Sigmoid colon (tissue), 7 donors: ENCODE measurements around the gene ARHGAP1. TPM values are rescaled to one million over a fixed set of nuclear protein-coding genes. Genes with fewer than 3 reads are reported as not detected.
"Not testable (repeated sequence)": the region's sequence is repeated elsewhere in the genome, so short reads cannot be mapped to it uniquely, and the experiment has no call there.

ENCODE experiments used
- DNase-seq: peaks from one replicate; pipeline ENCODE4 v3.0.0-alpha.2; 2019
- H3K27ac ChIP-seq, 4 donors: fragments of 200-600 bp; sonication (generic); one replicate each; pipeline ENCODE4 v1.5.1; 2016 to 2019; ENCODE audit warnings: mild to moderate bottlenecking in 1 of 4
- H3K27me3 ChIP-seq, 3 donors: fragments of 200-600 bp; sonication (generic); one replicate each; pipeline ENCODE4 v1.5.1; 2019; ENCODE audit warnings: mild to moderate bottlenecking in 1 of 3
- H3K36me3 ChIP-seq, 4 donors: fragments of 200-600 bp; sonication (generic); one replicate each; pipeline ENCODE4 v1.5.1; 2016 to 2019
- H3K4me1 ChIP-seq, 4 donors: fragments of 200-600 bp; sonication (generic); one replicate each; pipeline ENCODE4 v1.5.1; 2017 to 2019
- H3K4me3 ChIP-seq, 4 donors: fragments of 200-600 bp; sonication (generic); one replicate each; pipeline ENCODE4 v1.5.1; 2017 to 2019; ENCODE audit warnings: mild to moderate bottlenecking in 2 of 4, moderate library complexity in 1 of 4
- H3K9me3 ChIP-seq, 4 donors: fragments of 200-600 bp in 3 of 4; sonication (generic) in 3 of 4; one replicate each; pipeline versions ENCODE4 v1.5.1 to v1.6.1; 2013 to 2019
- CTCF ChIP-seq, 4 experiments: fragments of 450-650 bp in 3 of 4; fragments of 200-600 bp in 1 of 4; IDR thresholded peaks; one replicate each; pipeline ENCODE4 v1.5.1; 2016 to 2019; ENCODE audit warnings: antibody characterized with exemption in 4 of 4, mild to moderate bottlenecking in 3 of 4, moderate library complexity in 2 of 4
- EP300 ChIP-seq, 4 donors: sonication (generic); formaldehyde crosslinking; IDR thresholded peaks; one replicate each; pipeline ENCODE4 v1.6.1; 2017; ENCODE audit warnings: antibody characterized with exemption in 4 of 4
- POLR2A ChIP-seq, 2 donors: fragments of 450-650 bp; IDR thresholded peaks; one replicate each; pipeline ENCODE4 v1.6.1; 2016; ENCODE audit warnings: antibody characterized with exemption in 2 of 2, mild to moderate bottlenecking in 2 of 2, moderate library complexity in 2 of 2
- POLR2AphosphoS5 ChIP-seq, 4 donors: sonication (generic); formaldehyde crosslinking; IDR thresholded peaks; one replicate each; pipeline ENCODE4 v1.6.1; 2017; ENCODE audit warnings: antibody characterized with exemption in 4 of 4
- WGBS, 2 donors: extraction: QIAGEN DNeasy Blood & Tissue Kit; methylation state at CpG; one replicate each; pipeline ENCODE4 v1.1.7; 2013; 5-methylcytosine and 5-hydroxymethylcytosine counted together
- intact Hi-C: fragments of 100-400 bp; cut with DNase I; formaldehyde crosslinking; loops from one replicate; pipeline ENCODE4 v1.15.1; 2023
- polyA plus RNA-seq, 3 donors: library from polyadenylated mRNA; stranded (reverse); fragments of 200-250 nt; gene quantifications; one replicate each; pipeline ENCODE4 v1.2.3, GENCODE V29; 2013
- total RNA-seq, 4 donors: library from RNA; depleted of rRNA; stranded (reverse); fragments of >200 nt; gene quantifications; one replicate each; pipeline ENCODE4 v1.1.0, GENCODE V29; 2016
- donor health status: healthy with polysubstance abuse.
- donor health status: Bipolar disorder and iron deficiency.
- donor health status: healthy.

Gene ARHGAP1
- total and polyA plus RNA-seq, 7 donors: 25.0 to 78.2 (median 41.2) TPM

GRCh38 chr11:46721286-46721685, 20.9 kb upstream of the ARHGAP1 start:
- no peaks in the 10 kb centered on the region for H3K4me1 ChIP-seq
- H3K27me3 ChIP-seq: no peaks in the 10 kb centered on the region
- intact Hi-C loops: no loop called here
- TF ChIP-seq POLR2A (IDR thresholded peaks at IDR 0.05) (no peak), EP300 (IDR thresholded peaks at IDR 0.05) (no peak), CTCF (IDR thresholded peaks at IDR 0.05) (no peak), POLR2AphosphoS5 (IDR thresholded peaks at IDR 0.05) (no peak)
- no peaks in the 10 kb centered on the region for H3K36me3 ChIP-seq
- H3K4me3 ChIP-seq: no peak overlapping the region
- no peak overlapping the region for H3K27ac ChIP-seq
- H3K9me3 ChIP-seq: no peaks in the 10 kb centered on the region
- no peak for DNase-seq
- 85 to 88% methylated on average over 6 of the region's 6 CpGs for WGBS, 2 donors

- Histone ChIP-seq H3K9me3 (no peaks in the 10 kb centered on the region), H3K27me3 (no peaks in the 10 kb centered on the region), H3K36me3 (no peaks in the 10 kb centered on the region), H3K4me3 (no peak overlapping the region), H3K27ac (no peak overlapping the region), H3K4me1 (no peaks in the 10 kb centered on the region)
- 94 to 95% methylated on average over 25 of the region's 25 CpGs for WGBS, 2 donors
- no peak for TF ChIP-seq EP300 (IDR thresholded peaks at IDR 0.05)
- no peak for TF ChIP-seq POLR2A (IDR thresholded peaks at IDR 0.05)
- TF ChIP-seq CTCF (IDR thresholded peaks at IDR 0.05): no peak
- no peak for TF ChIP-seq POLR2AphosphoS5 (IDR thresholded peaks at IDR 0.05)
- DNase-seq: no peak
- intact Hi-C loops: no loop called here
Observed at GRCh38 chr11:46719543-46720218, 19.3 kb upstream of the ARHGAP1 start.

GRCh38 chr11:46719048-46719542, 18.7 kb upstream of the ARHGAP1 start, which contains the start of gene F2:
TSS of gene F2 (plus strand) at chr11:46719213. CDS start at chr11:46719236, 23 bp downstream.
- no peak for DNase-seq
- intact Hi-C loops: no loop called here

GRCh38 chr11:46718155-46719019, 18.0 kb upstream of the ARHGAP1 start:
- H3K4me1 ChIP-seq: no peaks in the 10 kb centered on the region
- no peaks in the 10 kb centered on the region for H3K36me3 ChIP-seq
- intact Hi-C loops: no loop called here
- 45 to 72% methylated on average over 11 of the region's 11 CpGs for WGBS, 2 donors
- no peak overlapping the region for H3K27ac ChIP-seq
- DNase-seq: no peak
- H3K9me3 ChIP-seq: no peaks in the 10 kb centered on the region
- no peak for TF ChIP-seq EP300 (IDR thresholded peaks at IDR 0.05)
- TF ChIP-seq POLR2A (IDR thresholded peaks at IDR 0.05): no peak
- no peak for TF ChIP-seq CTCF (IDR thresholded peaks at IDR 0.05)
- no peak for TF ChIP-seq POLR2AphosphoS5 (IDR thresholded peaks at IDR 0.05)
- H3K27me3 ChIP-seq: no peaks in the 10 kb centered on the region
- H3K4me3 ChIP-seq: no peak overlapping the region

More at GRCh38 chr11:46719048-46719542, 18.7 kb upstream of the ARHGAP1 start, which contains the start of gene F2:
- Histone ChIP-seq H3K36me3 (no peaks in the 10 kb centered on the region), H3K4me1 (no peaks in the 10 kb centered on the region), H3K9me3 (no peaks in the 10 kb centered on the region), H3K4me3 (no peak within 1 kb of the TSS), H3K27me3 (no peaks in the 10 kb centered on the region), H3K27ac (no peak within 1 kb of the TSS)
- TF ChIP-seq POLR2AphosphoS5 (IDR thresholded peaks at IDR 0.05) (no peak), POLR2A (IDR thresholded peaks at IDR 0.05) (no peak), CTCF (IDR thresholded peaks at IDR 0.05) (no peak), EP300 (IDR thresholded peaks at IDR 0.05) (no peak)
- 84 to 87% methylated on average over 7 of the region's 7 CpGs for WGBS, 2 donors

- 91 to 97% methylated on average over 2 of the region's 2 CpGs for WGBS, 2 donors
Observed at GRCh38 chr11:46717825-46718154, 17.4 kb upstream of the ARHGAP1 start.

More at GRCh38 chr11:46717825-46718154, 17.4 kb upstream of the ARHGAP1 start:
- intact Hi-C loops, H3K36me3 ChIP-seq, H3K27ac ChIP-seq, H3K4me3 ChIP-seq, DNase-seq, H3K4me1 ChIP-seq, H3K9me3 ChIP-seq, H3K27me3 ChIP-seq: not testable (repeated sequence)
